ENCODE measurements around the gene RIF1. TPM values are rescaled to one million over a fixed set of nuclear protein-coding genes. Genes with fewer than 3 reads are reported as not detected.

Gene RIF1
- total RNA-seq, 2 donors from 2014 or later = 22.6 to 38.2 TPM

- TF ChIP-seq CTCF (IDR thresholded peaks at IDR 0.05) (no peak), POLR2A (IDR thresholded peaks at IDR 0.05) (no peak)
- intact Hi-C loops (cut with DNase I) = no loop called here
- DNase-seq = no peak
- no peaks in the 10 kb centered on the region for H3K4me1 ChIP-seq
- H3K4me3 ChIP-seq = no peak overlapping the region
- no peaks in the 10 kb centered on the region for H3K36me3 ChIP-seq (replicated peaks in 1 of 2; ENCODE audit: insufficient read depth in 1 of 2, low read depth in 2 of 2)
- H3K27me3 ChIP-seq = no peaks in the 10 kb centered on the region
- 88 to 91% methylated on average over 6 of the region's 6 CpGs for WGBS, 2 donors
- no peak for ATAC-seq
- H3K9me3 ChIP-seq = no peaks in the 10 kb centered on the region
- no peak overlapping the region for H3K27ac ChIP-seq
These were observed 116.9 kb downstream of the RIF1 start for GRCh38 chr2:151526572-151527090.

Small RNAs within 50 kb of the gene (microRNA-seq; reads per million reads assigned to microRNA genes)
- 0 reads per million in 2 donors for gene MIR4773-1 (ENCODE audit: borderline number of aligned reads in 2 of 2, borderline replicate concordance in 2 of 2)
- gene MIR4773-2 (ENCODE audit: borderline number of aligned reads in 2 of 2, borderline replicate concordance in 2 of 2) = 0 reads per million in 2 donors

Small RNAs within 50 kb of the gene (small RNA-seq; reads per million reads assigned to genes)
- gene MIR4773-1 (not detected), gene RN7SL124P (not detected)

Other genes with a start within 250 kb of the RIF1 start
- gene RBM43, start 148.0 kb upstream of the RIF1 start, total RNA-seq = 1 to 10 TPM; 3.6 to 5.2 TPM
- 1 to 10 TPM; 4.2 to 7.9 TPM for gene NMI, start 120.2 kb upstream of the RIF1 start, total RNA-seq
- 1 to 10 TPM in 1 of 2 donors, not detected in 1; 5.3 TPM for gene TNFAIP6, start 52.3 kb upstream of the RIF1 start, total RNA-seq

Measured in body of pancreas (tissue), 4 donors.